Left forelimb (tissue), 1 donor: ENCODE results near the gene TUBA4A.
A peak's percentile ranks its signal among the peaks of the same experiment; 100 is the strongest.
"Not testable (repeated sequence)": the region's sequence is repeated elsewhere in the genome, so short reads cannot be mapped to it uniquely, and the experiment has no call there.

Experiments
- DNase-seq: peaks from one replicate; pipeline ENCODE4 v3.0.0-alpha.2; 2018; ENCODE audit warnings: low spot score

TUBA4A gene

GRCh38 chr2:219253753-219254589 is at the start of gene TUBA4A:
TSS of gene TUBA4A (minus strand) at chr2:219253918. CDS start at chr2:219253858, 60 bp downstream.
- no peak for DNase-seq

- no peak for DNase-seq
These were observed 48.8 kb upstream of the TUBA4A start for GRCh38 chr2:219302412-219302968.

- DNase-seq, result no peak
These were observed 46.3 kb upstream of the TUBA4A start for GRCh38 chr2:219300022-219300421.

- DNase-seq, result no peak
These were observed 45.6 kb upstream of the TUBA4A start for GRCh38 chr2:219299372-219299760.

GRCh38 chr2:219298759-219299371 is 45.1 kb upstream of the TUBA4A start:
- peak; percentile 85 for DNase-seq

- DNase-seq, result no peak
These were observed 44.2 kb upstream of the TUBA4A start for GRCh38 chr2:219297766-219298456.

GRCh38 chr2:219296631-219297391 is 43.1 kb upstream of the TUBA4A start:
- no peak for DNase-seq

GRCh38 chr2:219296142-219296541 is 42.4 kb upstream of the TUBA4A start:
- no peak for DNase-seq

- DNase-seq, result peak; percentile 91
These were observed 40.9 kb upstream of the TUBA4A start for GRCh38 chr2:219294356-219295351.

- DNase-seq, result no peak
These were observed 40.1 kb upstream of the TUBA4A start for GRCh38 chr2:219293736-219294231.

- no peak for DNase-seq
These were observed 38.9 kb upstream of the TUBA4A start for GRCh38 chr2:219292616-219293015.

- DNase-seq, result no peak
These were observed 38.3 kb upstream of the TUBA4A start for GRCh38 chr2:219291910-219292490.

- peak; percentile 41 for DNase-seq
These were observed 37.7 kb upstream of the TUBA4A start for GRCh38 chr2:219291394-219291793.

- DNase-seq, result peak; percentile 48
These were observed 36.9 kb upstream of the TUBA4A start for GRCh38 chr2:219290381-219291171.

GRCh38 chr2:219289537-219290361 is 36.0 kb upstream of the TUBA4A start:
- DNase-seq, result peak; percentile 91

- no peak for DNase-seq
These were observed 35.4 kb upstream of the TUBA4A start for GRCh38 chr2:219289195-219289536.

GRCh38 chr2:219287580-219288265 is 34.0 kb upstream of the TUBA4A start:
- DNase-seq, result peak; percentile 61

- not testable (repeated sequence) for DNase-seq
These were observed 33.4 kb upstream of the TUBA4A start for GRCh38 chr2:219287116-219287440.
